GM18526 (cell line): Measurements from ENCODE around the gene OTULINL.

Experiments
- POLR2A ChIP-seq: IDR thresholded peaks from 3 replicates; pipeline ENCODE4 v1.6.1; 2011; ENCODE audit not compliant: insufficient read length; ENCODE audit errors: extremely low read depth

OTULINL gene

DNA sequence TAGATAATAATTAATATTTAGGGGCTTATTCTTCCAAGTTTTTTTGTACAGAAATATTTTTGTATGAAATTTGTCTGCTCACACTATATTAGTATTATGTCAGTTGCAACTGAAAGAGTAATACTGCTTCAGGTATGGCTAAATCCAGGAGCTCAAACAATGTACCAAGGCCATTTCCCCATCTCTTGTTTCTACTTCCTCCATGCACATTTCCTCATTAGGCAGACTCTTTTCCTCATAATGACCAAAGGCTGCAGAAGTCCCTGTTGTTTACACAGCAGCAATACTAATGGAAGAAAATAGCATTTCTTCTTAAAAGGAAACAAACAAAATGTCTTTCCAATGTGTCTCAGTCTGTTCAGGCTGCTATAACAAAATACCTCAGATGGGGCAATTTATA is 9.2 kb upstream of the OTULINL start:
- TF ChIP-seq POLR2A, result no peak

DNA sequence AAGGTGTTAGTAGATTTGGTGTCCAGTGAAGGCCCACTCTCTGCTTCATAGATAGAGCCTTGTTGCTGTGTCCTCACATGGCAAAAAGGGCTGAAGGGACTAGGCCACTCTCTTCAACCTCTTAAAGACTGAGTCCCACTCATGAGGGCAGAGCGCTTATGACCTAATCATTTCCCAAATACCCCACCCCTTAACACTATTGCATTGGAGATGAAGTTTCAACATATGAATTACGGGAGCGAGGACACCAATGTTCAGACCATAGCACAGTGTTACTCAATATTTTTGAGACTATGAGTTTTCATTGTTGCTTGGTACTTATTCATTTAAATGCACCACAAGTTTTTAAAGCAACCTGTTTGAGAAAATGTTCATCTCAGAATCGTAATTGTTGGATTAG is 8.8 kb upstream of the OTULINL start:
- no peak for TF ChIP-seq POLR2A

DNA sequence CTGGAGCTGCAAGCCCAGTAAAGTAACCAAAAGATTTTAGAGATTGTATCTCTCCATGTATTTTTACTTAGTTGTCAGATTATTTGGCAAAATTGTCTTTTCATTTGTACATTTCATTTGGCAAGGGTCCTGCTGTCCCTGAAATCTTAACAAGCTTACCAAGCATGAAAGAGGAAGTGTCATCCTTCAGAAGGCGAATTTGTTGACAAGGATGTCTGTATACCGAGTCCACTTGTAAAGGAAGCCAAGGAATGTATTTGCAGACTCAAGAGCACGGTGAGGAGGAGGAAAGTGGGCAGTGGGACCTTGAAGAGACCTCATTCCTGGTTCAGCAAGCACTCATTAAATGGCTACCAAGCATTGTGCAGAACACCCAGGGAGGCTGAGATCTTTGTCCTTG is 7.5 kb upstream of the OTULINL start:
- TF ChIP-seq POLR2A, result no peak

DNA sequence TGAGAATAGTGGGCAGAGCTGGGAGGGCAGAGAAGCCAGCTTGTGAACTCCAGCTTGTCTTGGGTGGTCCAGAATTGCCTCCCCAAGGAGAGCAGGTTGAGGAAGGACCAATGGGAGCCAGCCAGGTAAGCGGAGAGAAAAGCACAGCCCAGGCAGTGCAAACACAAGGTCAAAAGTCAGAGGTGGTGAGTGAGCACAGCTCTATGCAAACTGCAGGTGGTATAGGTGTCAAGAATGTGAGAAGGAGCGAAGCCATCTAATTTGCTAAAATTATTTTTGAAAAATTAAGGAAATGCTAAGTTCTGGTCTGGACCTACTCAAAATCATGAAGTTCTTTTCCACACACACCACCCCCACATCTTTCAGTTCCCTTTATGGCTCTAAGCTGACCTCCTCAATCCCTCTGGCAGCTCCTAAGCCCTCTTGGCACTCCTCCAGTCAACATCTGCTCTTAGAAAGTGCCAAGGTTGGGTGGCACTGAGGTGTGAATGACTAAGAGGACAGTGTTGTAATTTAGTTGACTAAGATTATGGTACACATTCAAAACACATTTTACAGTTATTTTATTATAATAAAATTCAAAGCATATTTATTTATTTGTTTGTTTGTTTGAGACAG is 6.6 kb upstream of the OTULINL start:
- TF ChIP-seq POLR2A, result no peak

DNA sequence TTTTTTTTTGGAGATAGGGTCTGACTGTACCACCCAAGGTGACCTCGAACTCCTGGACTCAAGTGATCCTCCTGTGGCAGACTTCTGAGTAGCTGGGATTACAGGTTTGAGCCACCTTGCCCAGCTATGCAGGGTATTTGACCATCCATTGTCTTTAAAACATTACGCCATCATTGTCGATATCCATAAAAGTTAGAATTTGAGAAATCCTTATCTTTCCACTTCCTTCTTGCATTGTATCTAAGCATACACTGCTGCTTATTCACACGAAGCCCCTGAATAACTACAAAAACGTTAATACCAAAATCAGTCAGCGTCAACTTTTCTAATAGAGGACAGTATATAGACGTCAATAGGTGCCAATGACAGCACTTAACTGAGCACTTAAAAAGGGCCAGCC is 5.4 kb upstream of the OTULINL start:
- no peak for TF ChIP-seq POLR2A

DNA sequence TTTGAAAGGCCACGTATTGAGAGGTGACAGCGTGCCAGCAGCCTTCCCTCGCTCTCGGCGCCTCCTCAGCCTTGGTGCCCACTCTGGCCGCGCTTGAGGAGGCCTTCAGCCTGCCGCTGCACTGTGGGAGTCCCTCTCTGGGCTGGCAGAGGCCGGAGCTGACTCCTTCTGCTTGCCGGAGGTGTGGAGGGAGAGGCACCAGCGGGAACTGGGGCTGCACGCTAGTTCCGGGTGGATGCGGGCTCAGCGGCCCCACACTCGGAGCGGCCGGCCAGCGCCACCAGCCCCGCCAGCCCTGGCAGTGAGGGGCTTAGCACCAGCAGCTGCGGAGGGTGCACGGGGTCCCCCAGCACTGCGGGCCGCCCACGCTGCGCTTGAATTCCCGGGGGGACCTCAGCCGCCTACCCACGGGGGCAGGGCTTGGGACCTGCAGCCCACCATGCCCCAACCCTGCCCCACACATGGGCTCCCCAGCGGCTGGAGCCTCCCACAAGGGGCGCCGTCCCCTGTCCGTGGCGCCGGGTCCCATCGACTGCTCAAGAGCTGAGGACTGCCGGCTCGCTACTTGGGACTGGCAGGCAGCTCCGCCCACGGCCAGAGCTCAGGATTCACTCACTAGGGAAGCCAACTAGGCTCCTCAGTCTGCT is 4.4 kb upstream of the OTULINL start:
- no peak for TF ChIP-seq POLR2A

DNA sequence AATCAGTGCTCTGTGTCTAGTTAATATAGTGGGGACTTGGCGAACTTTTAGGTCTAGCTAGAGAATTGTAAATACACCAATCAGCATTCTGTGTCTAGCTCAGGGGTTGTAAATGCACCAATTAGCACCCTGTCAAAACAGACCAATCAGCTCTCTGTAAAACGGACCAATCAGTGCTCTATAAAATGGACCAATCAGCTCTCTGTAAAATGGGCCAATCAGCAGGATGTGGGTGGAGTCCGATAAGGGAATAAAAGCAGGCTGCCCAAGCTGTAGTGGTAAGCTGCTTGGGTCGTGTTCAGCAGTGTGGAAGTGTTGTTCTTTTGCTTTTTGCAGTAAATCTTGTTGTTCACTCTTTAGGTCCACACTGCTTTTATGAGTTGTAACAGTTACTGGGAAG is 3.6 kb upstream of the OTULINL start:
- no peak for TF ChIP-seq POLR2A

DNA sequence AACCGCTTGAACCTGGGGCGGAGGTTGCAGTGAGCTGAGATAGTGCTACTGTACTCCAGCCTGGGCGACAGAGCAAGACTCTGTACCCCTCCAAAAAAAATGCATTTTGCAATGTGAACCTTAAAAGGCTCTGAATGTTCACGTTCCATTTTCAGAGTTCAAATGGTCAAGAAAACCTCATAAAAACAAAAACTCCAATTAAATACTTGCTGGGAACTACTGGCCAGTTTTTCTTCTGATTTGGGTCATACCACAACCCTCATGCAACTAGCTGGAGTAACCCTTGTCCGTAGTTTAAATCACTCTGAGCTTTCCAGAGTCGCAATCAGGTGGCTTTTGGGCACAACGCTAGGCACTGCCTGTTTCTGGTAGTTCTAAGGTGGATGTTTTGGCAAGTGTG is 2.3 kb upstream of the OTULINL start:
- no peak for TF ChIP-seq POLR2A

DNA sequence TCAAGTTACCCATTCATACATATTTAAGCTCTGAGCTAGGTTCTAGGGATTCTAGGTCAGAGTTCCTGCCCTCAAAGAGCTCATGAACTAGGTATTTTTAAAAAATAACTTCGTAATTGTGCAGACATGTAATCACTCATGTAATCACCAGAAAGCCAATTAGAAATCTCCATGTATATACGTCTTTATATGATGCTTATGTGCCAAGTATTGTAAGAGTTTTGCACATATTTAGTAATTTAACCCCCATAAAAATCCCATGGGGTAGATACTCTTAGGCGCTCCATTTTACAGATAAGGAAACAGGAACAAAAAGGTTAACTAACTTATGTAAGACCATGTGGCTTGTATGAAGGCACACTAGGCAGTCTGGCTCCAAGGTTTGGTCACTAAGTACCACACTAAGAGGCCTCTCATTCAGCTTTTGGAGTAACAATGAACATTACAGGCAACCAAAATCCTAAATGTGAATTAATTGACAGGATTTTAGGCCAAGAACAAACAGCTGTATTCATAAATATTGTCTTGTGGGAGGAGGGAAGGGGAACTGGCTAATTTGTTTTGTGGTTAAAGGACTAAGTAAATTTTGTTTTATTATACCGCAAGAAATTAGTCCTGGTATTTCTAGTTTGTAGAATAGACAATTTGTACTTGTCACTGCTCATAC is 1.7 kb upstream of the OTULINL start:
- no peak for TF ChIP-seq POLR2A

DNA sequence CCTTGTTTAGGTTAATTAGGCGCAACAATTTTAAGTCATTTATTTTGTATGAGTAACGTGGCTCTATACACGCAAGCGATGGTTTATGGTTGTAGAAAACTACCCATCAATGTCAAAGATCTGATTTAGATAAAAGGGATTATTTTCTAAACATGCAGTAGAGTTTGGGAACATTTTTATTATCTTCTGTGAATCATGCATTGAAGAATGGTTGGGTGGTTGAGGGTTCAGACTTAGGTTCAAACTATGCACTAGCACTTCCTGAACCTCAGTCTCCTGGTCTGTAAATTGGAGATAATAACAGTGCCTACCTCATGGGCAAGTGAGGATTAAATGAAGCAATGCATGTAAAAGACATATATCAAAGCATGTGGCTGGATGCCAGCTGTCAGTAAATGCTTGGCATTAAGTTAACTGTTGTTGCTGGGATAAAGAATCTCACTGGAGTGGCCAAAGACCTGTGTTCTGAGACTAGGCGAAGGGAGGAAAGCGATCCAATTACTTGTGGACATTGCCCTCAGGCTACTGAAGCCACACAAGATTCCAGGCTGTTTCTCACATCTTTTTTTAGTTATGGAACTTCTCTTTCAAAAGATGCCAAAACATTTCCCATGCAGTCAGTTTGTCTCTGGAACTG is 1.1 kb upstream of the OTULINL start:
- no peak for TF ChIP-seq POLR2A

DNA sequence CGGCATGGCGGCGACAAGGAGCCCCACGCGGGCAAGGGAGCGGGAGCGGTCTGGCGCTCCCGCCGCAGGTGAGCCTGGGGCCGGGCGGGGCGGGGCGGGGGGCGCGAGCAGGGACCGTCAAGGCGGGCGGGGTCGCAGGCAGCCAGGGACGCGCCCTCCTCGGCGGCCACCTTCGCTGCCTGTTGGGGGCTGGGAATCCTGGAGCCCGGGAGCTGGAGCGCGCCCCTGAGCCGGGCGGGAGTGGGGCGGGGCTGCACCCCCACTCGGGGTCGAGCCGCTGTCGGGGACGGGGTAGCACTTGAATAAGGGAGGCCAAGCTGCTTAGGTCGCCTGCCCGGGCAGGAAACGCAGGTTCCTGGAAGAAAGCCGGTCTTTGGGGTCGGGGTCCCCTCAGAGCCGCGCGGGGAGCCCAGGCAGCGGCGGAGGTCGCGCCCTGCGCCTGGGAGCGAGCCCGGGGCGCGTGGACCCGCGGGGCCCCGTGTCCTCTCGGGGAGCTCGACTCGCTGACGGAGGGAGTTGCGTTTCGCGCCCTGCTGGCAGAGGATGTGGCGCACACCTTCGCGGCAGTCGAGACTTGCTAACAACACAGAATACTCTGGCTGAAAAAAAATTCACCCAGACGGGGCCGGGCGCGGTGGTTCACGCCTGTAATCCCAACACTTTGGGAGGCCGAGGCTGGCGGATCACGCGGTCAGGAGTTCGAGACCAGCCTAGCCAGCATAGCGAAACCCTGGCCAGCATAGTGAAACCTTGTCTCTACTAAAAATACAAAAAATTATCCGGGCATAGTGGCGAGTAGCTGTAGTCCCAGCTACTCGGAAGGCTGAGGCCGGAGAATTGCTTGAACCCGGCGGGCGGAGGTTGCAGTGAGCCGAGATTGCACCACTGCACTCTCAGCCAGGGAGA is 552 bp downstream of the OTULINL start:
- TF ChIP-seq POLR2A, result no peak

DNA sequence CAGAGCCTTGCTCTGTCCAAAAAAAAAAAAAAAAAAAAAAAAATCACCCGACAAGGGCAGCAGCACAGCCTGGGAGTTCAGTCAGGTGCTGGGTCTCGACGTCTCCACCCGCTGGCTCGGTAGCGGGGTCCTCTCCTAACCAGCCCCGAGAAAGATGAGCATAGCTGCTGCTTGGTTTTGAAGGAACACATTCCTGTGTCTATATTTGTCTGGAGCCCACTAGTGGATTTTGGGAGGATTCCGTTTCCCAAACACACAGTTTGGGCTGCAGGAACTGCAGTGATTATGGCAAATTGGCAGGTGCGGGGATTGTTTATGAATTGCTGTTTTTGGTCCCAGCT is 1.2 kb downstream of the OTULINL start:
- no peak for TF ChIP-seq POLR2A

DNA sequence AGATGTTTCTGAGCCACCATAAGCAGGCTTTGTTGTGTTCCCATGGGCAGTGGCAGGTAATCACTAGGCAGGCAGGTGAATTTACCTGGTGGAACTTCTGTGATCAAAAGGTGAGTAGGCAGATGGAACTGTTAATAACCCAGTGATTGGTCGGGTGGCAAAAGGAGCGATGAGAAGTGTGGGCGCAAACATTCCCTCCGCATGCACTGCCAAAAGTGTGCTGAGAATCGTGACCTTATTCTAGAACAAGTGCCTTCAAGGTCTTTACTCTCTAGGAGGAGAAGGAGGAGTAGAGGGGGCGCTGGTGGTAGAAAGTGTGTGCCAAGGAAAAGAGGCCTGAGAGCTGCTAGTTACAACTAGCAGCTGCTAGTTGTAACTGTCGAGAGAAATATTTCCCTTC is 3.3 kb downstream of the OTULINL start:
- TF ChIP-seq POLR2A, result no peak

DNA sequence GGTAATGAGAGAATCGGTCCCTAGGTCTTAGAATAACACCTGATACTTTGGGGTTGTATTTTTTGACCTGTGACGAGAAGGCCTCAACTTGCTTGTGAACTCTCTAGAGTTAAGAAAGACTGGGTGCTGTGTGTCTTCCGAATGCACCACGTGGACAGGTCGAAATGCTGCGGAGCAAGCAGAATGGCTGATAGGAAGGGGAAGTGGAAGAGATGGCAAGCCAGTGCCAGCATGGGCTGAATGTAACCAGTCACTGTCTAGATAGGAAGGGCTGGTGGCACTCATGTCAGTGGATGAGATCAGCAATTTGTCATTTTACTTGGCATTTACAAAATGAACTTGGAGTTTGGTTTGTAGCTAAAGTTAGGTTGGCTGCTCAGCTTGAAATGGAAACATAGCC is 5.6 kb downstream of the OTULINL start:
- TF ChIP-seq POLR2A, result no peak

DNA sequence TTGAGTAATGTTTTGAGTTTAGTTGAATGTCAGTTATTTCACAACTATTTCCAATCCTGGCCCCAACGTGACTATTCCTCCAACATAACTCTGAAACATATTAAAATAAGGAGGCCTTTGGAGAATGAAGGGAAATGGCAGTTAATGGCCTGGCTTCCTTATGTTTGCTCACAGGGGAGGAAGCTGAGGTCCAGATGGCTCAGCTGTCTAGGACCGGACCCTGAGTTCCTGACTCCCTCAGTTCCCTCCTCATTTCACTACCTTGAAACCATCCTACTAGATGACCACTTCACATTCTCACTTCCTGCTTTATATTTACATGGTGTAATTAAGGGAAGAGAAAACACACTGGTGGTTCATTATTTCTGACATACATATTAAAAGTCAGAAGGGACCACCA is 6.6 kb downstream of the OTULINL start:
- no peak for TF ChIP-seq POLR2A
